Fibroblast of skin of right biceps (primary cell): ENCODE results near the gene ZNF609.

Experiments used
- DNase-seq: peaks from one replicate; pipeline ENCODE4 v3.0.0-alpha.2; 2013

Gene ZNF609

DNA sequence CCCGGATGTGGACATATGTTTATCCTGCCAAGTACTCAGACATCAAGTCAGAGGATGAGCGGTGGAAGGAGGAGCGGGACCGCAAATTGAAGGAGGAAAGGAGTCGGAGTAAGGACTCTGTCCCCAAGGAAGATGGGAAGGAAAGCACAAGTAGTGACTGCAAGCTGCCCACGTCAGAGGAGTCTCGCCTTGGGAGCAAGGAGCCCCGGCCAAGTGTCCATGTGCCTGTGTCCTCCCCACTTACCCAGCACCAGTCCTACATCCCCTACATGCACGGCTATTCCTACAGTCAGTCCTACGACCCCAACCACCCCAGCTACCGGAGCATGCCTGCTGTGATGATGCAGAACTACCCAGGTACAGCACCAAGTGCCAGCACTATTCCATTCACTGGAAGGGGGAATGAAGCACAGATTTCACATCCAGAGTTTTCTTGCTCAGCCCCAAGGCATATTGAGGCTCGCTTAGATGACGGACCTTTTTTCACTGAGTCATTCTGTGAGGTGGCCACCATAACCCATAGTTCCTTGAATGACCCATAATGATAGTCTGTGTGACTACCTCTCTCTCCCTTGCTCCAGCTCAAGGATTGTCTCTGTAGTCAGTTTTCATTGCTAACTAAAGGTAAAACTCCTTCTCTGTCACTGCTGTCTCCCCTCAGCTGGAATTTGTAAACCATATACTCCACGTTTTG is 217.9 kb downstream of the ZNF609 start:
- no peak for DNase-seq

- DNase-seq: no peak
Observed at GRCh38 chr15:64680097-64680496, 219.7 kb downstream of the ZNF609 start.

DNA sequence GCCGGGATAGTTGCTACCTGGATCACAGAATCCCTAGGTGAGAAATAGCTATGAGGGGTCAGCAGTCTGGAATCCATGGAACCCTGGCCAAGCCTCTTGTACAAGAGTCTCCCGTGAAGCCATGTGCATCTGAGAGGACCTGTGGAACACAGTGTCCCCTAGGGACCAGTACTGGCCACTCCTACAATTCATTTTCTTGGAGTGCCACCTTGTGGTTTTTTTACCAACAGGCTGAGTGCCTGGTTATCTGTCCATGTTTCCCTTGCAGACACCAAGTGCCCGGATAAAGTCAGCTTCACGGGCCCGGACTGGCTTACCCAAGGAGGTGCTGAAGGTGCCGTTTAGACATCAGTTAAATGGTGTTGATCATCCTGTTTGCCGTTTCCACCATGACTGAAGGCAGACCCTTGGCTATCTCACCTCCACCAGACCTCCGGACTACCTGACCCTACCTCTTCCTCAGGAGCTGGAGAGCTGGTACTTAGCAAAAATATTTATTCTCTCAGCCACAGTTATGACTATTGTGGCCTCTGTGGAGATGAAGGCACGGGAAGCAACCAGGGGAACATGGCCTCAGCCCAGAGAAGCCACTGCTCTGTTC is 221.1 kb downstream of the ZNF609 start:
- DNase-seq: peak; percentile 61

DNA sequence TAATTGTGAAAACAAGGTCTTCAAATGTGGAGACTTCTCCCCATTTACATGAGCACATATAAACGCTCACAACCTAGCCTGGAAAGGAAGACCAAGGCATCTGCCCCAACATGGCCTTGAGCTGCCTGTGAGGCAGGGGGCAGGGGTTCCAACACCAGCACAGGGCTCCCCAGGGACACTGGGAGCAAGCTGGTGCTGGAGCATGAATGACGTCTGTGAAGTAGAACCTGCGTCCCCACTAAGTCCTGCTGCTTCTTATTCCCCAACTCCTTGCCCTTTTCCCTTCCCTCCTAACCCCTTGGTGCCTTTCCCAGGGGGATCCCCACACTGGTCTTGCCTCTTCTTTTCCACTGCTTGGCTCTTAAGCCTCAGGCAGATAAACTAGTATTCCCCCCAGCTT is 221.9 kb downstream of the ZNF609 start:
- no peak for DNase-seq

DNA sequence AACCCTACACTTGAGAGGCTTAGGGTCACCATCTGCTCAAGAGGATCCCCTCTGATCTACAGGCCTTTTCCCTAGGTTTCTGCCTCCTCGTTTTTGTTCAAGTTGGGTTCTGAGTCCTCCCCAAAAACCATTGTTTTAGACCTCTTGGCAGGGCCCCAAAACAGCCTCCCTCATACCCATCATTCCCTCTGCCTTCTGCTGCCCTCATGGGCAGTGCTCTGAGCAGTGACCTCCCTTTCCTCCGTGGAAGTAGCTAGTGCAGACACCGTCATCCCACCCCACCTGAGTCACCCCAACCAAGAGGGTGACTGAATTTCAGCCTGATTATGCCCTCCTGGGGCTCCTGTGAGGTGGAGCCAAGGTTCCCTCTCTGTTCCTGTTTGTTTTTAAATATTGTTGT is 223.0 kb downstream of the ZNF609 start:
- DNase-seq: no peak

DNA sequence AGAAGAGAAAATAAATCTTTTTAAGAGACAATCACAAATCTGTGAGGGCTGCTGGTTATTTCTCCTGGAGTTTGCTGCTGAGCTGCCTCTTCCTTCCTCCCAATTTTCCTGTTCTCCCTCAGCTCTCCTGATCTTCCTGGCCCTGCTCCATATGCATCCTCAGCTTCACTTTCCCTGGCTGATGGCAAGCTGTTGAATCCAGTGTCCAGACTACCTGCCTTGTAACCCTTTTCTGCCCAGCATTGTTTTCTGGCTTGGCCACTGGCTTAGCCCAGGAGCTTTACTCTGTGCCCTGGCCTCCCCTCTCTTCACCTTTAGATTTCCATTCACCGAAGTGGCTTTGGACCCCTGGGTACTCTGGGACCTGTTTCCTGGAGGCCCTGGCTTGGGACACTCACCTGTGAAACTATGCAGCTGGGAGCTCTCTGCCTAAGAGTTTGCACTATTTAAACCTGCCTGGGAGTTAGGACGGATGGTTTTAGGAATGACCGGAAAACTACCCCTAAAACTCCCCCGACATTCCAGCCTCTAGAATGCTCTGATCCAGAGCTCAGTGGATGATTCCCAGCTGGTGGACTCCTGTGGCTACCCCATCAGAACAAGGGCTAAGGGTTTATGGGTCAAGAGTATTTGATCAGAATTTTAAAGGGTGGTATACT is 225.0 kb downstream of the ZNF609 start:
- no peak for DNase-seq

DNA sequence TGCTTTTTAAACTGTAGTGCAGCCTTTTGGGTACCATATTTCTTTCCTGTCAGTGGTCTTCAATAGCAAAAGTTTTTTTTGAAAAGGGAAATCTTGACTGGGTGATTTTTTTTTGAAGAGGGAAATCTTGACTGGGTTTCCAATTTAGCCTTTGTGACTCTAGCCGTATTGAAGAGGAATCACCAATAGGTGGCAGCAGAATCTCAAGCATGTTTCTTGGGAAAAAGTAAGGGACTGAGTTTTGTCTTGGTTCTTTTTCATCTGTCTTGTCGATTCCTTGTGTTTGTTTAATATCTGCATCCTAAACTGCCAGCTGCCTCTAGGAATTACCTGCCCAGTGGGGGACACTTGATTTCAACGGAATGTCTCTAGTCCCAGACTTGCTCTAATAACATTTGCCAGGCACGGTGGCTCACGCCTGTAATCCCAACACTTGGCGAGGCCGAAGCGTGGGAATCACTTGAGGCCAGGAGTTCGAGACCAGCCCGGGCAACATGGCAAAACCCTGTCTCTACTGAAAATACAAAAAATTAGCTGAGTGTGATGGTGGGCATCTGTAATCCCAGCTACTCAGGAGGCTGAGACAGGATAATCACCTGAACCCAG is 225.9 kb downstream of the ZNF609 start:
- peak; percentile 49 for DNase-seq

- DNase-seq: no peak
Observed at GRCh38 chr15:64687172-64687571, 226.8 kb downstream of the ZNF609 start.

DNA sequence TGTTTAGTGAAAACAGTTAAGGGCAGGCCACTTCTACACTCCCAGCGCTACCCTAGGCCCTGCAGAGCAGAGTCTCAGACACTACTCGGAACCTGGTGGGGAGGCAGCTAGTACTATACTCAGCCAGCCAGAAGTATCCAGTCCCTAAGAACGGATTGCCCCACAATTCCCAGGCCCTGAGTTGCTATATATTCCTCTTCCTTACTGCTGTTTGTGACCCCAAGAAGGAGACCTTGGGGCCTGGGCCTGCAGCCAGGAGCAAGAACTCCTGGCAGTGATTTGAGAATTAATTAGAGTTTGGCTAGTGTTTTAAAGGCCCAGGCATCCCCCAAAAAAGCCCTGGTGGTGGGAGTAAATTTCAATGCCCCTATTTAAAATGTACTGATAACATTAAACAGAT is 227.3 kb downstream of the ZNF609 start:
- DNase-seq: no peak

- no peak for DNase-seq
Observed at GRCh38 chr15:64688770-64689169, 228.4 kb downstream of the ZNF609 start.

- no peak for DNase-seq
Observed at GRCh38 chr15:64690008-64690407, 229.6 kb downstream of the ZNF609 start.

DNA sequence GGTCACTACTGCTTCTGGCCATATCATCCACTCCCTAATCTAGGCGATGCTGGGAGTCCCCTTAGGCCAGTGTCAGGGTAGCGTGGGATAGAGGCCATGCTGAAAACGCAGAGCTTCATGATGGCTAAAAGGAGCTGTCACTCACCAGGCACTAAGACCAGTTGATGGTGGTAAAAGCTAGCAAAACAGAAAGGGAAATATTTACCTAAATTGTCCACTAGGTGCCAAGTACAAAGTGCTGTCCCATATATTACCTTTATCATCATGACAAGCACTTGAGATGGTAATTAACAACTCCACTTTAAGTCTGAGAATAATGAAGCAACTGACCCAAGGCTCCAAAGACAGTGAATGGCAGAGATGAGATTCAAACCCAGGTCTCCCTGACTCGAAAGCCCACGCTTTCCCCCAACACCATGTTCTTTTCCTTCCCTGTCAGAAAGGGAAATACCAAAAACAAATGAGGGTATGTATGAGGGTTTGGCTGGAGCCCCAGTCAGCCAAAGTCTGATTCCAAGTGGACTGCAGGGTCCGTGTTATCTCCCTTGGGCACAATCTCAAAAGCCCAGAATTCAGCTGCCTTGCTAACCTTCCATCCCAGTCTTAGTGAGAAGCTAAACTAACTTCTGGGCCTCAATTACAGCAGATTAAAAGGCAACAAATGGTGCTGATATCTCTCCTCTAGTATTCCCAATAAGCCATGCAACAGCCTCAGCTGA is 230.4 kb downstream of the ZNF609 start:
- no peak for DNase-seq

DNA sequence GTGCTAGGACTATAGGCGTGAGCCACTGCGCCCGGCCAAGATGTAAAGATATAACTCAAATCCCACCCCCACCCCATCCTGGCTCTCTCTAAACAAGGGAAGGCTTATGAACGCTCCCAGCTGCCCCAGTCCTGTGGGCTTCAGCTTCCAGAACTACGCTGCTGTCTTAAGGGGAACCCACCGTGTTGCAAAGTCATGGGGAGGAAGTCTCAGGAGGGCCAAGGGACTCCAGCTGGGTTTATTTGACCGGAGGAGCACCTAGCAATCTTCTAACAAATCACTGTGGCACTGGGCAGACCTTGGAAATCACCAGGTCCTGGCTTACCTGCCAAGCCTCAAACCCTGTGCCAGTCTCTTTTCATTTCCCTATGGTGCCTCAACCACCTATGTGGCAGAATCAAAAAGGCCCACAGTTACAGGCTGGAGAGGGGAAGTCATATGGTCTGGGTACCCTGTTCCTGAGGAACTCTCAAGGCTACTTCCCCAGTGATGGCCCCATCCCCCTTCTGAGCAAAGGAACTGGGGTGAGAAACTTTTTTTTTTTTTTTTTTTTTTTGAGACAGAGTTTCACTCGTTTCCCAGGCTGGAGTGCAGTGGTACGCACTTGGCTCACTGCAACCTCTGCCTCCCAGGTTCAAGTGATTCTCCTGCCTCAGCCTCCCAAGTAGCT is 231.7 kb downstream of the ZNF609 start:
- no peak for DNase-seq

- DNase-seq: peak; percentile 85
Observed at GRCh38 chr15:64693134-64693533, 232.8 kb downstream of the ZNF609 start.

GRCh38 chr15:64694816-64695215 is 234.4 kb downstream of the ZNF609 start:
- no peak for DNase-seq

GRCh38 chr15:64695561-64695992 is 235.2 kb downstream of the ZNF609 start:
- DNase-seq: no peak

DNA sequence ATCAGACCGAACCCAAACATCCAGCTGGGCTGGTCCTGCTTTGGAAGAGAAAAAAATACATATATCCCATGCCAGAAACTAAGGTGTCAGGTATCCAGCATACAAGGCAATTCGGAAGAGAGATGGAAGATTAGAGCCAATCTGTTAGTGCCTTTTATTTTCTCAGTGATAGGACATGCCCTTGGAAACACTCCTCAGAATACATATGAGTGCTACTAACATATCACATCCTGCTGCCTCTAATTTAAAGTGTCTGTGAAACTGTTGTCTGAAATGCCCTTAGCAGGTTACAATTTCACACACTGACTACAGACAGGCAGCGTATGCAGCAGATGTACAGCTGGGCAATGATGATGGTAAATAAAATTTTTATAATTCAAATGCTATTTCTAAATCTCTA is 236.1 kb downstream of the ZNF609 start:
- DNase-seq: no peak

GRCh38 chr15:64697911-64698369 is 237.6 kb downstream of the ZNF609 start:
- DNase-seq: peak; percentile 15

- no peak for DNase-seq
Observed at GRCh38 chr15:64698823-64699222, 238.4 kb downstream of the ZNF609 start.

- DNase-seq: peak; percentile 49
Observed at GRCh38 chr15:64699751-64700388, 239.5 kb downstream of the ZNF609 start.

DNA sequence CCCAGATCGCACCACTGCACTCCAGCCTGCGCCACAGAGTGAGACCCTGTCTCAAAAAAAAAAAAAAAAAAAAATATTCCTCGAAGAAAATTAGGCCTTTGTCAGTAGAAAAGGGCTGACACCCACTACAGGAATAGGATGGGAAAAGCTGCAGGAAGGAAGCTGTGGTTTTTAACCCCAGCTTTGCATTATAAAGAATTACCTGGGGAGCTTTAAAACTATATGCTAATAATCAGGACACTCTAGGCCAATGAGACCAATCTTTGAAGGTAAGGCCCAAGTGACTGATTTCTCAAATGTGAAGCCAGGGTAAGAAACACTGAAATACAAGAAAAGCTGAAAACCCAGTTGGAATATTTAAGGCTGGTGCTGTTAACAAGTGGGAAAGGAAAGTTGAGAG is 240.7 kb downstream of the ZNF609 start:
- no peak for DNase-seq
